BE2C (cell line): ENCODE measurements around the gene P2RX1.

ENCODE experiments used
- DNase-seq: peaks from one replicate; pipeline ENCODE4 v3.0.0-alpha.2; 2020
- H3K27me3 ChIP-seq: fragments of 250-450 bp; sonication (Bioruptor Pico); 2 replicates; pipeline ENCODE4 v1.5.1; 2020; ENCODE audit warnings: mild to moderate bottlenecking
- H3K36me3 ChIP-seq: fragments of 250-450 bp; sonication (Bioruptor Pico); 2 replicates; pipeline ENCODE4 v1.5.1; 2020; ENCODE audit warnings: mild to moderate bottlenecking
- H3K4me1 ChIP-seq: fragments of 250-450 bp; sonication (Bioruptor Pico); 2 replicates; pipeline ENCODE4 v1.5.1; 2020
- H3K4me3 ChIP-seq: 2 replicates; pipeline ENCODE4 v1.5.1; 2011; ENCODE audit warnings: low read depth, low read length
- H3K9me3 ChIP-seq: fragments of 250-450 bp; sonication (Bioruptor Pico); 2 replicates; pipeline ENCODE4 v1.5.1; 2020
- CTCF ChIP-seq: IDR thresholded peaks from 2 replicates; pipeline ENCODE4 v1.5.1; 2012; ENCODE audit warnings: mild to moderate bottlenecking, low read depth, low read length

Gene P2RX1

DNA sequence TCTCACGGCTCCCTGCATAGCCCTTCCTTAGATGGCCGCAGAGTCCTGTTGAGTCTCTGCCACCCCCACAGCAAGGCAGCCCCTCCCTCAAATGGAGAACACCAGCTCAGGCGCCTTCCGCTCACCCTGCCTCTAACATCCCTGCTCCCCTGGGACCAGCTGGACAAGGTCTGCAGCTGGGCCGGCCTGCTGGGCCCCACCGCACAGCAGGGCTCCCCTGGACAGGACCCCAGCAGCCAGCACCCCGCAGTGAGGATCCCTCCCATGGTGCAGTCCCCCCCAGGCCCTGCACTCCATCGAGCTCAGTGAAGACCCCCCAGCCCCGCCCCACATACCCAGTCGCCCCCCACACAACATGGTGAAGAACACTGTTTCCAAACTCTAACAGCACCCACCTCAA lies 37.8 kb upstream of the P2RX1 start:
- no peaks in the 10 kb centered on the region for H3K9me3 ChIP-seq
- TF ChIP-seq CTCF: no peak
- no peak overlapping the region for H3K4me3 ChIP-seq
- DNase-seq: no peak
- no peaks in the 10 kb centered on the region for H3K36me3 ChIP-seq
- H3K4me1 ChIP-seq: no peaks in the 10 kb centered on the region
- H3K27me3 ChIP-seq: no peaks in the 10 kb centered on the region

- Histone ChIP-seq H3K27me3 (no peaks in the 10 kb centered on the region), H3K4me1 (no peaks in the 10 kb centered on the region), H3K9me3 (no peaks in the 10 kb centered on the region), H3K4me3 (no peak overlapping the region), H3K36me3 (no peaks in the 10 kb centered on the region)
- DNase-seq: no peak
- no peak for TF ChIP-seq CTCF
Measured at GRCh38 chr17:3953542-3953941, 37.3 kb upstream of the P2RX1 start.

DNA sequence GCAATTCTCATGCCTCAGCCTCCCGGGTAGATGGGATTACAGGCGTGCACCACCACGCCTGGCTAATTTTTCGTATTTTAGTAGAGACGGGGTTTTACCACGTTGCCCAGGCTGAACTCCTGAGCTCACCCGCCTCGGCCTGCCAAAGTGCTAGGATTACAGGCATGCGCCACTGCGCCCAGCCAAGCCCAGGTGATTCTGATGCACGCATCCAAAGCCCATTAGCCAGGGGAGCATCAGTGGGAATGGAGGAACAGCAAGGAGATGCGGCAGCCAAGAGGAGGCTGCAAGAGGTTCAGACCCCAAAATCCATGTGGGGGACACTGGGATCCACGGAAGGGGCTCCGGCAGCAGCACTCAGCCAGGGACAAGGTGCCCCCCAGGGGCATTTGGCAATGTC lies 35.9 kb upstream of the P2RX1 start:
- Histone ChIP-seq H3K27me3 (no peaks in the 10 kb centered on the region), H3K9me3 (no peaks in the 10 kb centered on the region), H3K4me3 (no peak overlapping the region), H3K4me1 (no peaks in the 10 kb centered on the region), H3K36me3 (no peaks in the 10 kb centered on the region)
- TF ChIP-seq CTCF: no peak
- no peak for DNase-seq

- Histone ChIP-seq H3K27me3 (no peaks in the 10 kb centered on the region), H3K4me3 (no peak overlapping the region)
- TF ChIP-seq CTCF: no peak
Measured at GRCh38 chr17:3951420-3951819, 35.2 kb upstream of the P2RX1 start.

DNA sequence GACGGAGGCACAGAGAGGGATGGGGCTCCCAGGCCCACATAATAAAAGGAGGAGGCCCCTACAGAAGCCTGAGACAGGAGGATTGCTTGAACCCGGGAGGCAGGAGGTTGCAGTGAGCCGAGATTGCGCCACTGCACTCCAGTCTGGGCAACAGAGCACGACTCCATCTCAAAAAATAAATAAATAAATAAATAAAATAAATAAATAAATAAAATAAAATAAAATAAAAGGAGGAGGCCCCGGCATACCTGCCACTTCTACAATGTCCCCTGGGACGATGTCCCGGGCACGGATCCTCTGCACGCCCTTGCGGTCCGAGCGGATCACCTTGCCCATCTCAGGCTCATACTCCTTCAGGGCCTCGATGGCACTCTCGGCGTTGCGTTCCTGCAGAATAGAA lies 34.7 kb upstream of the P2RX1 start:
- Histone ChIP-seq H3K27me3 (no peaks in the 10 kb centered on the region), H3K4me1 (no peaks in the 10 kb centered on the region), H3K9me3 (no peaks in the 10 kb centered on the region), H3K4me3 (no peak overlapping the region), H3K36me3 (no peaks in the 10 kb centered on the region)
- no peak for TF ChIP-seq CTCF
- no peak for DNase-seq

More at GRCh38 chr17:3951420-3951819, 35.2 kb upstream of the P2RX1 start:
- no peaks in the 10 kb centered on the region for H3K36me3 ChIP-seq
- no peak for DNase-seq
- H3K4me1 ChIP-seq: no peaks in the 10 kb centered on the region
- no peaks in the 10 kb centered on the region for H3K9me3 ChIP-seq

DNA sequence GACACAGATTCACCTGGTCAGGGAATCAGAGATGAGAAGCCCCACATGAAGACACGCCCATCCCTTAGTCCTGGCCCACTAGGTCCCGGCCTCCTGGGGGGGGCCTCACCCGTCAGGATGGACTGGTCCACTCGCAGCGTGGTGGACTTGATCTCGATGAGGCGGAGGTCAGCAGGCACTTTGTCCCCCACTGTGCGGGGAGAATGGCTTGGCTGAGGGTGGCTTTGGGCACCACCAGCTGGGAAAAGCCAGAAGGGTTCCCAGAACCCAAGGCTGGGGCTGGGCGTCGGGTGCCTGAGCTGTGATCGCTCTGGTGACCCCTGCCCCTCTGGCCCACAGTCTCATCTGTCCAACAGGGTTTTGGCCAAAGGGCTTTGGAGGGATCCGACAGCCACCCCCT lies 34.3 kb upstream of the P2RX1 start:
- Histone ChIP-seq H3K4me3 (no peak overlapping the region), H3K9me3 (no peaks in the 10 kb centered on the region), H3K36me3 (no peaks in the 10 kb centered on the region), H3K4me1 (no peaks in the 10 kb centered on the region), H3K27me3 (no peaks in the 10 kb centered on the region)
- DNase-seq: no peak
- no peak for TF ChIP-seq CTCF
